Measurements from ENCODE around the gene SLC22A25.
"Not testable (repeated sequence)": the region's sequence is repeated elsewhere in the genome, so short reads cannot be mapped to it uniquely, and the experiment has no call there.

SLC22A25 gene

DNA sequence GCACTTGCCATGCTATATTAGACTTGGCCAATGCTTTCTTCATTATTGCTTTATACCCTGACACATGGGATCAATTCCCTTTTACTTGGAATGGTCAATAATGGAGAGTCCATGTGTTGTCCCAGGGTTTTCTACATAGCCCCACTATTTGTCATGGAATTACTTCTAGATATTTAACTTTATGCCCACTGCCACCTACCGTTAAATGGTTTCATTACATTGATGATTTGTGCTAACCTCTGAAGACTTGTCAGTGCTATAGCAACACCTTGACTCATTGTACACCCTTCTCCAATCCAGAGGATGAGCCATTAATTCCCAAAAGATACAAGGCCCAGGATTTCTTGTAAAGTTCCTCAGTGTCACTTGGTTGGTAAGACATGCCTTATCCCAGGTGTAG, 31.4 kb upstream of the SLC22A25 start:
- TF ChIP-seq, protein P1, sequence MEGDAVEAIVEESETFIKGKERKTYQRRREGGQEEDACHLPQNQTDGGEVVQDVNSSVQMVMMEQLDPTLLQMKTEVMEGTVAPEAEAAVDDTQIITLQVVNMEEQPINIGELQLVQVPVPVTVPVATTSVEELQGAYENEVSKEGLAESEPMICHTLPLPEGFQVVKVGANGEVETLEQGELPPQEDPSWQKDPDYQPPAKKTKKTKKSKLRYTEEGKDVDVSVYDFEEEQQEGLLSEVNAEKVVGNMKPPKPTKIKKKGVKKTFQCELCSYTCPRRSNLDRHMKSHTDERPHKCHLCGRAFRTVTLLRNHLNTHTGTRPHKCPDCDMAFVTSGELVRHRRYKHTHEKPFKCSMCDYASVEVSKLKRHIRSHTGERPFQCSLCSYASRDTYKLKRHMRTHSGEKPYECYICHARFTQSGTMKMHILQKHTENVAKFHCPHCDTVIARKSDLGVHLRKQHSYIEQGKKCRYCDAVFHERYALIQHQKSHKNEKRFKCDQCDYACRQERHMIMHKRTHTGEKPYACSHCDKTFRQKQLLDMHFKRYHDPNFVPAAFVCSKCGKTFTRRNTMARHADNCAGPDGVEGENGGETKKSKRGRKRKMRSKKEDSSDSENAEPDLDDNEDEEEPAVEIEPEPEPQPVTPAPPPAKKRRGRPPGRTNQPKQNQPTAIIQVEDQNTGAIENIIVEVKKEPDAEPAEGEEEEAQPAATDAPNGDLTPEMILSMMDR (IDR thresholded peaks at IDR 0.05; ENCODE audit: low read depth, low read length): no peak
- DNase-seq (ENCODE audit: low read depth, low spot score): no peak
- H3K4me3 ChIP-seq (ENCODE audit: low read depth, low read length): no peak overlapping the region
- in situ Hi-C loops (cut with HindIII; ENCODE audit: low sequenced_read_pairs): no loop called here

DNA sequence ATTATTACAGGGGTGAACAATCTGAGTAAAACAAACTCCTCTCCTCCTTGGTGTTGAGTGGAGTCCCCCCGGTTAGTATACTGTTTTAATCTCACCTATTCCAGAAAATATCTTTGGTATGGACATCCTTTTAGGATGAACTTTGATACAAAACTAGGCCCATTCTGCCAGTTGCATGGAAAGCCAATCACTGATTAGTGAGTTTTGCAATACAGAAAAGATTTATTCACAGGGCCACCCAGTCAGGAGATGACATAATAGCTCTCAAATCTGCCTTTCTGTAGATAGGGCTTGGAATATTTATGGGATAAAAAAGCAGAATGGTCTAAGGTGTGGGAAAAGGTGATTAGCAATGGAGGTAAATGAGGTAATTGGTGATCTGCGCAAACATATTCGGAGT, 30.3 kb upstream of the SLC22A25 start:
- TF ChIP-seq, protein P1 (IDR thresholded peaks at IDR 0.05; ENCODE audit: low read depth, low read length): no peak
- in situ Hi-C loops (cut with HindIII; ENCODE audit: low sequenced_read_pairs): no loop called here
- no peak overlapping the region for H3K4me3 ChIP-seq (ENCODE audit: low read depth, low read length)
- no peak for DNase-seq (ENCODE audit: low read depth, low spot score)

DNA sequence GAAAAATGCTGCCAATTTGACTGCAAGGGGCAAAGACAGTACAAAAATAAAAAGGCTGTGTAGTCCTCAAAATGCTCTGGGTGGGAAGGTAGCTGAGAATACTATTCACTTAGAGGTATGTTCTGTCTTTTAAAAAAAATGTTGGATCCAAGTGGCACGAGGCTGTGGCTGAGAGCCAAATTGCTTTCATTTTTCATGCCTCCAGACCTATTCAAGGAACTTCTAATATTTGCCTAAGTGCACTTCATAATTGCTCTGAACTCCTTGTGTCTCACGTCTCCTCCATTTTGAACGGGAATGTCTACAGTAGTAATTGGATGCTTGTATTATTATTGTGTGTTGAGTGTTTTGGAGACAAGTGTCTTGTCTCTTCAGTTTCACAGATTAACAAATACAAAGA, 19.1 kb upstream of the SLC22A25 start:
- in situ Hi-C loops (cut with HindIII; ENCODE audit: low sequenced_read_pairs): no loop called here
- no peak for DNase-seq (ENCODE audit: low read depth, low spot score)
- H3K4me3 ChIP-seq (ENCODE audit: low read depth, low read length): no peak overlapping the region
- TF ChIP-seq, protein P1 (IDR thresholded peaks at IDR 0.05; ENCODE audit: low read depth, low read length): no peak

DNA sequence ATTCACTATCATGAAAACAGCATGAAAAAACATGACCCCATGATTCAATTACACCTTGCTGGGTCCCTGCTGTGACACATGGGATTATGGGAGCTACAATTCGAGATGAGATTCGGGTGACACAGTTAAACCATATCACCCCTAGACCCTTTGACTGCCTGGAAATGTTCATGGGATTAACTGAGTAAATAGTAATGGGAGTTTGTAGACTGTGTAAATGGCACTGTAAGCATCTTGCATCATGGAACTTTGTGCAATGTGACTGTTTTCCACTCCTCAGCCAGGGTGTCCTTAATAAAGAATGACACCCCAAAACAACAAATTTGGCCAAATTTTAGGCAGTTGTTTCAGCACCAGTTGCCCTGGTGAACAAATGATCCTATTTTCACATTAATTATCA, 7.9 kb upstream of the SLC22A25 start:
- in situ Hi-C loops (cut with HindIII; ENCODE audit: low sequenced_read_pairs): no loop called here
- TF ChIP-seq, protein P1 (IDR thresholded peaks at IDR 0.05; ENCODE audit: low read depth, low read length): no peak
- H3K4me3 ChIP-seq (ENCODE audit: low read depth, low read length): no peak overlapping the region
- DNase-seq (ENCODE audit: low read depth, low spot score): no peak

DNA sequence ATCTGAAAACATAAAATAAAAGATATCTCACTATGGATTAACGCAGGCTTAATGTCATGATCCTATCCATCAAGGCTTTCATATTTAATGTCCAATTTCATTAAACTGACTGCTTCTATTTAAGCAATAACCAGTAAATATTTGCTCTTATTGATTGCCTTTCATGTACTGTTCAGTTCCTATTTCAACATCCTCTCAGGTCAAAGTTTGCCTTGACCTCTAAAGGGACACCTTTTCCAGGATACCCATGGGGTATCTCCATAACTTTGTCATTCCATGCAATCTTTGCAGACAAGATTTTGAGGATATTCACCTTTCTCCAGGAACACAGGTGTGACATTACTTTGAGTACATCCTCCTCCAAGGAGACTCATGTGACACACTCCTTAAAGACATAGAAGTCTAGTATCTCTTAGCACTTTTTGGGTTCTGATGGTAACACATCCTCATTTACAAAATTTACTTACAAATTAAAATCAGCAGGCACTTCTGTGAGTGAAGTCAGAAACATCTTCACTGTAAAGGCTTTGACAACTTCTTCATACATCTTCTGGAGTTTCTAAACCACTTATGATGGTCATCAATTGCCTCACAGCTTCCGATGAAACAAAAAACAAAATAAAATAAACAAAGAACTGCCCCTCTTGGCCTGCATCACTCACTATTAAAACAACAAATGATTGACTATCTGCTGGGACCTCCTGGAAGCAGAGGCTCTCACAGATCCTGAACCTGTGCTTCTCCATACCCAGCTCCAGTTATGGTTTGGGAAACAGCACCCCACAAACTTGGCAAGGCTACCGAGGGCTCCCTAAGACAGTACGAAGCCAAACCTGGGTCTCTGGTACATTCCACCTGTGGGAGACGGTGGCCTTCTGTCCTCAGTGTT, 7.0 kb upstream of the SLC22A25 start:
- DNase-seq (ENCODE audit: low read depth, low spot score): no peak
- TF ChIP-seq, protein P1 (IDR thresholded peaks at IDR 0.05; ENCODE audit: low read depth, low read length): no peak
- in situ Hi-C loops (cut with HindIII; ENCODE audit: low sequenced_read_pairs): no loop called here

DNA sequence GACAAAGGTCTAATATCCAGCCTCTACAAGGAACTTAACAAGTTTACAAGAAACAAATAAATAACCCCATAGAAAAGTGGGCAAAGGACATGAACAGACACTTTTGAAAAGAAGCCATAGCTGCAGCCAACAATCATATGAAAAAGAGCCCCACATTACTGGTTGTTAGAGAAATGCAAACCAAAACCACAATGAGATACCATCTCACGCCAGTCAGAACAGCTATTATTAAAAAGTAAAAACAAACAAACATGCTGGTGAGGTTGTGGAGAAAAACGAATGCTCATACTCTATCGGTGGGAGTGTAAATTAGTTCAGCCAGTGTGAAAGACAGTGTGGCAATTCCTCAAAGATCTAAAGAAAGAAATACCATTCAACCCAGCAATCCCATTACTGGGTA, 5.6 kb upstream of the SLC22A25 start:
- no peak overlapping the region for H3K4me3 ChIP-seq (ENCODE audit: low read depth, low read length)
- in situ Hi-C loops (cut with HindIII; ENCODE audit: low sequenced_read_pairs): no loop called here
- TF ChIP-seq, protein P1 (IDR thresholded peaks at IDR 0.05; ENCODE audit: low read depth, low read length): no peak
- no peak for DNase-seq (ENCODE audit: low read depth, low spot score)

More for the DNA sequence above, 7.0 kb upstream of the SLC22A25 start:
- H3K4me3 ChIP-seq (ENCODE audit: low read depth, low read length): no peak overlapping the region

DNA sequence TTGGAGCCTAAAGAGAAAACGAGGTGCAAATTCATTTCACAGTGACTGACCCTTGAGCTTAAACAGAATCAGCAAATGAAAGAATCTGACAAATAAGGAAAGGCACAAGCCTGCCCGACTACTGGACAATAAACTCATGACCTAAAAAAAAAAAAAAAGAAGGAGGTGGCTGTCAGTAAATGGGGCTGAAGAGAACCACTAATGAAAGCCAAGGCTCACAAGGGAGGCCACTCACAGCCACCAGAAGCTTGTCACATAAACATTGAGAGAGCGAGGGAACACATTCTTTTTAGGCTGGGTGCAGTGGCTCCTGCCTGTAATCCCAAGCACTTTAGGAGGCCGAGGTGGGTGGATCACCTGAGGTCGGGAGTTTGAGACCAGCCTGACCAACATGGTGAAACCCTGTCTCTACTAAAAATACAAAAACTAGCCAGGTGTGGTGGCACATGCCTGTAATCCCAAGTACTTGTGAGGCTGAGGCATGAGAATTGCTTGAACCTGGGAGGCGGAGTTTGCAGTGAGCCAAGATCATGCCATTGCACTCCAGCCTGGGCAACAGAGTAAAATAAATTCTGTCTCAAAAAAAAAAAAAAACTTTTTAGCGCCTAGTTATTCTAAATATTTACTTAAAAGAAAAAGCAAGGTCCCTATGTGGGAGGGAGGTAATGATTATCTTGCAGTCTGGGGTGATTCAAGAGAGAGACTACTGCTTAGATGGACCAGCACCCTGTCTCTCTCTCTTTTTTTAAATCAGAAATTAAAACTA, 4.0 kb upstream of the SLC22A25 start:
- DNase-seq (ENCODE audit: low read depth, low spot score); H3K4me3 ChIP-seq (ENCODE audit: low read depth, low read length); in situ Hi-C loops (cut with HindIII; ENCODE audit: low sequenced_read_pairs): not testable (repeated sequence)

Data from astrocyte of the spinal cord (primary cell).